A549 treated with AZD2906 at 1 μM for 4 hours (cell line): ENCODE results near the gene USP17L19. TPM values are rescaled to one million over a fixed set of nuclear protein-coding genes. Genes with fewer than 3 reads are reported as not detected.

Source experiments
- total RNA-seq: library from RNA; stranded (reverse); fragments of 200-300 nt; extraction: Qiagen RNA extraction; gene quantifications from 5 replicates; pipeline ENCODE4 v1.2.3, GENCODE V29; 2022

USP17L19 gene, protein sequence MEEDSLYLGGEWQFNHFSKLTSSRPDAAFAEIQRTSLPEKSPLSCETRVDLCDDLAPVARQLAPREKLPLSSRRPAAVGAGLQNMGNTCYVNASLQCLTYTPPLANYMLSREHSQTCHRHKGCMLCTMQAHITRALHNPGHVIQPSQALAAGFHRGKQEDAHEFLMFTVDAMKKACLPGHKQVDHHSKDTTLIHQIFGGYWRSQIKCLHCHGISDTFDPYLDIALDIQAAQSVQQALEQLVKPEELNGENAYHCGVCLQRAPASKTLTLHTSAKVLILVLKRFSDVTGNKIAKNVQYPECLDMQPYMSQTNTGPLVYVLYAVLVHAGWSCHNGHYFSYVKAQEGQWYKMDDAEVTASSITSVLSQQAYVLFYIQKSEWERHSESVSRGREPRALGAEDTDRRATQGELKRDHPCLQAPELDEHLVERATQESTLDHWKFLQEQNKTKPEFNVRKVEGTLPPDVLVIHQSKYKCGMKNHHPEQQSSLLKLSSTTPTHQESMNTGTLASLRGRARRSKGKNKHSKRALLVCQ
- not detected in 5 replicates for total RNA-seq

DNA sequence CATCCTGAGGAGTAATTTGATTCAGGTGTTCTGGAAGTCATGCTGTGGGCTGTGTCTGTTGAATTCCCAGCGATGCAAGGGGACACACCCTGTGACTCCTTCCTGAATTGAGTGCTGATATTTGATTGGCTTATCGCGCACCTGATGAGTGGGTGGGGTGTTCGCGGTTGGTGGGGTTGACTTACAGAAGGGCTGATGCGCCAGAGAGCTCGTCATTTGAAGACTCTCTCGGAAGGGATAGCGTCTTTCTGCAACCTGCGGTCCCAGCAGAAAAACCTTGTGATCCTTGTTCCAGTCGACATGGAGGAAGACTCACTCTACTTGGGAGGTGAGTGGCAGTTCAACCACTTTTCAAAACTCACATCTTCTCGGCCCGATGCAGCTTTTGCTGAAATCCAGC lies at the start of gene USP17L19:
Gene USP17L19 (plus strand): TSS at position 301 of the 400 bp plus-strand sequence. CDS start 0 bp downstream, at position 301.

DNA sequence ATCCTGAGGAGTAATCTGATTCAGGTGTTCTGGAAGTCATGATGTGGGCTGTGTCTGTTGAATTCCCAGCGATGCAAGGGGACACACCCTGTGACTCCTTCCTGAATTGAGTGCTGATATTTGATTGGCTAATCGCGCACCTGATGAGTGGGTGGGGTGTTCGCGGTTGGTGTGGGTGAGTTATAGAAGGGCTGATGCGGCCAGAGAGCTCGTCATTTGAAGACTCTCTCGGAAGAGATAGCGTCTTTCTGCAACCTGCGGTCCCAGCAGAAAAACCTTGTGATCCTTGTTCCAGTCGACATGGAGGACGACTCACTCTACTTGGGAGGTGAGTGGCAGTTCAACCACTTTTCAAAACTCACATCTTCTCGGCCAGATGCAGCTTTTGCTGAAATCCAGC lies 42.8 kb upstream of the USP17L19 start, which contains the start of gene USP17L10:
Gene USP17L10 (plus strand): TSS at position 301 of the 400 bp plus-strand sequence. CDS start 0 bp downstream, at position 301.

GRCh38 chr4:9215105-9215504 lies 38.1 kb upstream of the USP17L19 start, which contains the start of gene USP17L11:
Gene USP17L11 (plus strand): TSS chr4:9215405. CDS start chr4:9215405, 0 bp downstream.

DNA sequence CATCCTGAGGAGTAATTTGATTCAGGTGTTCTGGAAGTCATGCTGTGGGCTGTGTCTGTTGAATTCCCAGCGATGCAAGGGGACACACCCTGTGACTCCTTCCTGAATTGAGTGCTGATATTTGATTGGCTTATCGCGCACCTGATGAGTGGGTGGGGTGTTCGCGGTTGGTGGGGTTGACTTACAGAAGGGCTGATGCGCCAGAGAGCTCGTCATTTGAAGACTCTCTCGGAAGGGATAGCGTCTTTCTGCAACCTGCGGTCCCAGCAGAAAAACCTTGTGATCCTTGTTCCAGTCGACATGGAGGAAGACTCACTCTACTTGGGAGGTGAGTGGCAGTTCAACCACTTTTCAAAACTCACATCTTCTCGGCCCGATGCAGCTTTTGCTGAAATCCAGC lies 33.3 kb upstream of the USP17L19 start, which contains the start of gene USP17L12:
Gene USP17L12 (plus strand): TSS at position 301 of the 400 bp plus-strand sequence. CDS start 0 bp downstream, at position 301.

DNA sequence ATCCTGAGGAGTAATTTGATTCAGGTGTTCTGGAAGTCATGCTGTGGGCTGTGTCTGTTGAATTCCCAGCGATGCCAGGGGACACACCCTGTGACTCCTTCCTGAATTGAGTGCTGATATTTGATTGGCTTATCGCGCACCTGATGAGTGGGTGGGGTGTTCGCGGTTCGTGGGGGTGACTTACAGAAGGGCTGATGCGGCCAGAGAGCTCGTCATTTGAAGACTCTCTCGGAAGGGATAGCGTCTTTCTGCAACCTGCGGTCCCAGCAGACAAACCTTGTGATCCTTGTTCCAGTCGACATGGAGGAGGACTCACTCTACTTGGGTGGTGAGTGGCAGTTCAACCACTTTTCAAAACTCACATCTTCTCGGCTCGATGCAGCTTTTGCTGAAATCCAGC lies 28.6 kb upstream of the USP17L19 start, which contains the start of gene USP17L13:
Gene USP17L13 (plus strand): TSS at position 301 of the 400 bp plus-strand sequence. CDS start 0 bp downstream, at position 301.

DNA sequence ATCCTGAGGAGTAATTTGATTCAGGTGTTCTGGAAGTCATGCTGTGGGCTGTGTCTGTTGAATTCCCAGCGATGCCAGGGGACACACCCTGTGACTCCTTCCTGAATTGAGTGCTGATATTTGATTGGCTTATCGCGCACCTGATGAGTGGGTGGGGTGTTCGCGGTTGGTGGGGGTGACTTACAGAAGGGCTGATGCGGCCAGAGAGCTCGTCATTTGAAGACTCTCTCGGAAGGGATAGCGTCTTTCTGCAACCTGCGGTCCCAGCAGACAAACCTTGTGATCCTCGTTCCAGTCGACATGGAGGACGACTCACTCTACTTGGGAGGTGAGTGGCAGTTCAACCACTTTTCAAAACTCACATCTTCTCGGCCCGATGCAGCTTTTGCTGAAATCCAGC lies 19.1 kb upstream of the USP17L19 start, which contains the start of gene USP17L15:
Gene USP17L15 (plus strand): TSS at position 301 of the 400 bp plus-strand sequence. CDS start 0 bp downstream, at position 301.

GRCh38 chr4:9243579-9243978 lies 9.6 kb upstream of the USP17L19 start, which contains the start of gene USP17L17:
Gene USP17L17 (plus strand): TSS chr4:9243879. CDS start chr4:9243879, 0 bp downstream.

DNA sequence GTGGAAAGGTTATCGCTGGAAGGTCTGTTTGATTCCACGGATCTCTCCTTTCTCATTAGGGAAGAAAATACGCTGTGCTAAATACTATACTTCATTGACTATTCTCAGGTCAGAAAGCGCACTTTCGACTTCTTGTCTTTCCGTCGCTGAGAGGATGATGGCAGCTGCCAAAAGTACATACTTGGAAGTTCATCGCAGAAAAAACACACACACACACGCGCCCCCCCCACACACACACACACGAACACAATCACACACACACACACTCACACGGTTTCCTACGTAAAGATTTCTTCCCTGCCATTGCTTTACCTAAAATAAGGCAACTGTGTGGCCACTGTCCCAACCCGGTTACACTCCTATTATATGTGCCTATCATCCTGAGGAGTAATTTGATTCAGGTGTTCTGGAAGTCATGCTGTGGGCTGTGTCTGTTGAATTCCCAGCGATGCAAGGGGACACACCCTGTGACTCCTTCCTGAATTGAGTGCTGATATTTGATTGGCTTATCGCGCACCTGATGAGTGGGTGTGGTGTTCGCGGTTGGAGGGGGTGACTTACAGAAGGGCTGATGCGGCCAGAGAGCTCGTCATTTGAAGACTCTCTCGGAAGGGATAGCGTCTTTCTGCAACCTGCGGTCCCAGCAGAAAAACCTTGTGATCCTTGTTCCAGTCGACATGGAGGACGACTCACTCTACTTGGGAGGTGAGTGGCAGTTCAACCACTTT lies 5.1 kb upstream of the USP17L19 start, which contains the start of gene USP17L18:
Gene USP17L18 (plus strand): TSS at position 678 of the 728 bp plus-strand sequence. CDS start 0 bp downstream, at position 678.

DNA sequence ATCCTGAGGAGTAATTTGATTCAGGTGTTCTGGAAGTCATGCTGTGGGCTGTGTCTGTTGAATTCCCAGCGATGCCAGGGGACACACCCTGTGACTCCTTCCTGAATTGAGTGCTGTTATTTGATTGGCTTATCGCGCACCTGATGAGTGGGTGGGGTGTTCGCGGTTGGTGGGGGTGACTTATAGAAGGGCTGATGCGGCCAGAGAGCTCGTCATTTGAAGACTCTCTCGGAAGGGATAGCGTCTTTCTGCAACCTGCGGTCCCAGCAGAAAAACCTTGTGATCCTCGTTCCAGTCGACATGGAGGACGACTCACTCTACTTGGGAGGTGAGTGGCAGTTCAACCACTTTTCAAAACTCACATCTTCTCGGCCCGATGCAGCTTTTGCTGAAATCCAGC lies 4.6 kb downstream of the USP17L19 start, which contains the start of gene USP17L20:
Gene USP17L20 (plus strand): TSS at position 301 of the 400 bp plus-strand sequence. CDS start 0 bp downstream, at position 301.

GRCh38 chr4:9262572-9262971 lies 9.4 kb downstream of the USP17L19 start, which contains the start of gene USP17L21:
Gene USP17L21 (plus strand): TSS chr4:9262872. CDS start chr4:9262872, 0 bp downstream.

DNA sequence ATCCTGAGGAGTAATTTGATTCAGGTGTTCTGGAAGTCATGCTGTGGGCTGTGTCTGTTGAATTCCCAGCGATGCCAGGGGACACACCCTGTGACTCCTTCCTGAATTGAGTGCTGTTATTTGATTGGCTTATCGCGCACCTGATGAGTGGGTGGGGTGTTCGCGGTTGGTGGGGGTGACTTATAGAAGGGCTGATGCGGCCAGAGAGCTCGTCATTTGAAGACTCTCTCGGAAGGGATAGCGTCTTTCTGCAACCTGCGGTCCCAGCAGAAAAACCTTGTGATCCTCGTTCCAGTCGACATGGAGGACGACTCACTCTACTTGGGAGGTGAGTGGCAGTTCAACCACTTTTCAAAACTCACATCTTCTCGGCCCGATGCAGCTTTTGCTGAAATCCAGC lies 14.1 kb downstream of the USP17L19 start, which contains the start of gene USP17L22:
Gene USP17L22 (plus strand): TSS at position 301 of the 400 bp plus-strand sequence. CDS start 0 bp downstream, at position 301.

Other genes starting within 250 kb of the USP17L19 start
- gene FAM90A26, start 83.0 kb upstream of the USP17L19 start, total RNA-seq: 0.02 to 0.06 TPM in 2 of 5 replicates, not detected in the others
- not detected in 5 replicates for gene USP17L10, start 42.7 kb upstream of the USP17L19 start, total RNA-seq
- not detected in 5 replicates for gene USP17L11, start 38.0 kb upstream of the USP17L19 start, total RNA-seq
- not detected in 5 replicates for gene USP17L12, start 33.2 kb upstream of the USP17L19 start, total RNA-seq
- not detected in 5 replicates for gene USP17L13, start 28.5 kb upstream of the USP17L19 start, total RNA-seq
- 0.03 TPM in 1 of 5 replicates, not detected in the others for gene USP17L15, start 19.0 kb upstream of the USP17L19 start, total RNA-seq
- not detected in 5 replicates for gene USP17L17, start 9.5 kb upstream of the USP17L19 start, total RNA-seq
- not detected in 5 replicates for gene USP17L18, start 4.7 kb upstream of the USP17L19 start, total RNA-seq
- not detected in 5 replicates for gene USP17L20, start 4.7 kb downstream of the USP17L19 start, total RNA-seq
- not detected in 5 replicates for gene USP17L21, start 9.5 kb downstream of the USP17L19 start, total RNA-seq
- not detected in 5 replicates for gene USP17L22, start 14.2 kb downstream of the USP17L19 start, total RNA-seq
- gene USP17L24, start 71.8 kb downstream of the USP17L19 start, total RNA-seq: not detected in 5 replicates
- not detected in 5 replicates for gene USP17L25, start 76.5 kb downstream of the USP17L19 start, total RNA-seq
- not detected in 5 replicates for gene USP17L26, start 81.3 kb downstream of the USP17L19 start, total RNA-seq
- gene USP17L5, start 86.0 kb downstream of the USP17L19 start, total RNA-seq: not detected in 5 replicates
- gene USP17L27, start 90.8 kb downstream of the USP17L19 start, total RNA-seq: not detected in 5 replicates
- not detected in 5 replicates for gene USP17L28, start 95.5 kb downstream of the USP17L19 start, total RNA-seq
- not detected in 5 replicates for gene USP17L29, start 100.3 kb downstream of the USP17L19 start, total RNA-seq
- gene USP17L30, start 109.8 kb downstream of the USP17L19 start, total RNA-seq: not detected in 5 replicates
- not detected in 5 replicates for gene DEFB131A, start 191.0 kb downstream of the USP17L19 start, total RNA-seq